Osteocyte (in vitro differentiated cells): ENCODE data around the gene RPS6KA5. TPM values are rescaled to one million over a fixed set of nuclear protein-coding genes. Genes with fewer than 3 reads are reported as not detected.

Experiments
- DNase-seq: peaks from one replicate; pipeline ENCODE4 v3.0.0; 2021; ENCODE audit warnings: mixed read lengths; ENCODE audit not compliant: unreplicated experiment; ENCODE audit errors: extremely low spot score
- H3K27ac Mint-ChIP-seq: one replicate; pipeline ENCODE4 v1.8.0; 2021; ENCODE audit warnings: mild to moderate bottlenecking, mixed read lengths; ENCODE audit not compliant: unreplicated experiment
- H3K27me3 Mint-ChIP-seq: one replicate; pipeline ENCODE4 v1.8.0; 2021; ENCODE audit warnings: mixed read lengths; ENCODE audit not compliant: unreplicated experiment
- H3K36me3 Mint-ChIP-seq: one replicate; pipeline ENCODE4 v1.8.0; 2021; ENCODE audit warnings: mixed read lengths; ENCODE audit not compliant: unreplicated experiment
- H3K4me1 Mint-ChIP-seq: one replicate; pipeline ENCODE4 v1.8.0; 2021; ENCODE audit warnings: mixed read lengths; ENCODE audit not compliant: unreplicated experiment
- H3K4me3 Mint-ChIP-seq: one replicate; pipeline ENCODE4 v1.8.0; 2021; ENCODE audit warnings: mild to moderate bottlenecking, moderate library complexity, mixed read lengths; ENCODE audit not compliant: unreplicated experiment
- H3K9me3 Mint-ChIP-seq: one replicate; pipeline ENCODE4 v1.8.0; 2021; ENCODE audit warnings: mixed read lengths; ENCODE audit not compliant: unreplicated experiment
- CTCF ChIP-seq: fragments of 200-600 bp; sonication (generic); IDR thresholded peaks from 2 replicates; pipeline ENCODE4 v1.5.0; 2021; ENCODE audit warnings: antibody characterized with exemption, mild to moderate bottlenecking, moderate library complexity
- total RNA-seq: library from RNA; stranded (reverse); gene quantifications from 2 replicates; pipeline ENCODE4 v1.2.1, GENCODE V29; 2021

RPS6KA5 gene
- total RNA-seq, 1 donor from 2014 or later, result 3.4 TPM

DNA sequence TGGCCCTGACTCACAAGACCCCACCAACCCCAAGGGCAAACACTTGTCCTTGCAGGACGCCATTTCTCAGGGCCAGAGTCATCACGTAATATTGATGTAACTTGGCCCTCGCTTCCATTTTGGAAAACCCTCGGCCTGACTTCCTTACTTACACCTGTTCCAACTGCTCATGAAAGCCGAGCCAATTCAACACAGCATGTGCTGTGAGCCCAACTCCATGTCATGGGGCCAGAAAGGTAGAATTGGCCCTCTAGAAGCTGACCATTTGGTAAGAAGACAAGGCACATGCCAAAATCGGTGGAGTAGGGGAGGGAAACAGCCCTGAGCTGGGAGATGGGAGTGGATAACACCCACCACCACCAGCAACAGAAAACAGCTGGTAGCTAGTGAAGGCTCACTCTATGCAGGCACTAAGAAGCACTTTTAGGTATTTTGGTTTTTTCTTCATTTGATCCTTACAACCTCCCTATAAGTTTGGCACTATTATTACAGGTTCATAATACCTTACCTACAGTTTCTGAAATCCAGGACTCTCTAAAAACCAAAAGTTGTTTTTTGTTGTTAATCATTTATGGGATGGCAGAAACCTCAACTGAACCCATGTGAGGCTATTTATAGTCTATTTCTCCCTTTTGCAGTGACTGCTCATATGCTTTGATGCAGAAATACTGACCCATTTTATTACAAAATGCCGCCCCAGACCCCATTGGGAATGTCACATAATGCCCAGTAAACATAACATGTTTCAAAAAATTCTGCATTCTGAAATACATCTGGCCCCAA is 250.7 kb downstream of the RPS6KA5 start:
- H3K27ac Mint-ChIP-seq, result no peak overlapping the region
- no peaks in the 10 kb centered on the region for H3K36me3 Mint-ChIP-seq
- TF ChIP-seq CTCF, result no peak
- no peak for DNase-seq
- H3K27me3 Mint-ChIP-seq, result no peaks in the 10 kb centered on the region
- H3K4me3 Mint-ChIP-seq, result no peak overlapping the region
- peaks cover 14% of the 10 kb centered on the region for H3K4me1 Mint-ChIP-seq
- no peaks in the 10 kb centered on the region for H3K9me3 Mint-ChIP-seq

- H3K4me3 Mint-ChIP-seq, result no peak overlapping the region
- DNase-seq, result no peak
- H3K9me3 Mint-ChIP-seq, result no peaks in the 10 kb centered on the region
- H3K36me3 Mint-ChIP-seq, result no peaks in the 10 kb centered on the region
- TF ChIP-seq CTCF, result no peak
- peaks cover 10% of the 10 kb centered on the region for H3K4me1 Mint-ChIP-seq
- no peak overlapping the region for H3K27ac Mint-ChIP-seq
- no peaks in the 10 kb centered on the region for H3K27me3 Mint-ChIP-seq
Measured at GRCh38 chr14:90808759-90809529, 251.5 kb downstream of the RPS6KA5 start.

DNA sequence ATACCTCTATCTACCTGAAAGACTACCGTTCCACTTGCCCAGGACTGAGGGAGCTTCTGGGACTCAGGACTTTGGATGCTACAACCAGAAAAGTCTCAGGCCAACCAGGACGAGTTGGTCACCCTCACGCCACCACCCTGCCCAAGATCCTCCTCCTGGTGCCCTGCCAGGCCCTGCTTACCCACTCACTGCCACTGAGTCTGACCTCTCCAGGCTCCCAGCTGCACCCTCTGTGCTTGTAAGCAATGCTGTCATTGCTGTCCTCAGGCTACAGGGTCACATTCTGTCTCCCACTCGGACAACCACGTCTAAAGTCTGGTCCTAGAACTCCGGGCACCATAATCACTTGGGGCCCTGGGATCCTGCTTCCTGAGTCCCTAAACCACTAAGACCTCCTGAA is 253.4 kb downstream of the RPS6KA5 start:
- H3K4me1 Mint-ChIP-seq, result peaks cover 19% of the 10 kb centered on the region
- H3K27me3 Mint-ChIP-seq, result no peaks in the 10 kb centered on the region
- no peak for DNase-seq
- H3K4me3 Mint-ChIP-seq, result no peak overlapping the region
- H3K9me3 Mint-ChIP-seq, result no peaks in the 10 kb centered on the region
- H3K36me3 Mint-ChIP-seq, result no peaks in the 10 kb centered on the region
- no peak overlapping the region for H3K27ac Mint-ChIP-seq
- TF ChIP-seq CTCF, result no peak

DNA sequence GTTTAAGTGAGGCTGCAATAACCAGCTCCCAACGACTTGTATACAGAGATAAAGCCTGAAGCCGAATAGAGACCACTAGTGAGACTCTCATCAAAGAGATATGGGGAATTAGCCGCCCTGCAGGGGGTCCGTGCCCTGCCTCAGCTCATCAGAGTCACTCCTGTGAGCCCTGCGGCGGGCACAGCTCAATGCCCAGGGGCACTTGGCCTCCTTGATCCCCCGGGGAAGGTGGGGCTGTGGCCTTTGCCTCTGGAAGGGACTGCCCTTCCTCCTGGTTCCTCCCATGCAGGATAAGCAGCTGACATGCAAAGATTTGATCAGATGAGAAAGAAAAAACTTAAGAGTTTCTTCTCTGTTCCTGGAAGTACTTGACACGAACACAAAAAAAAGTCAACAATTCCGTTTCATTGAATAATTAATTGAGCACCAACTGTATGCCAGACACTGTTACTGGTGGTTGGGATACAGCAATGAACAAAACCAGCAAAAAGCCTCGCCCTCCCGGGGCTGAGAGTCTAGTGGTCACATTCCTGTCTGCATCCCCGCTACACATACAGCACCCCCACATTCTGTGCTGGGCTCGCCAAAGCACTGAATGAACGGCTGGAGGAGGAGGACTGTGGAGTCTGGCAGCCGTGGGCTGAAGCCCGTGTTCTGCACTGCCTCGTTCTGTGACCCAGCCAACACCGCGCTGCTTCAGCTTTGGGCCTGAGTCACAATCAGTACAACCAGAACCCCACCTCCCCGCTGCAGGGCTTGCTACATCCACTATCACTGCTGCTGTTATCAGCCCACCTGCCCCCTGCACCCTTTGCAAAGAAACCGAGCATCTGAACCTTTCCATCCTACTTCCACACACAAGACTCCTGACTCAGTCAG is 254.5 kb downstream of the RPS6KA5 start:
- Mint-ChIP-seq H3K27ac (no peak overlapping the region), H3K4me1 (peaks cover 19% of the 10 kb centered on the region), H3K27me3 (no peaks in the 10 kb centered on the region), H3K9me3 (no peaks in the 10 kb centered on the region), H3K36me3 (no peaks in the 10 kb centered on the region), H3K4me3 (no peak overlapping the region)
- TF ChIP-seq CTCF, result no peak
- DNase-seq, result no peak
